WI38 (cell line): ENCODE measurements around the gene CAPZA1.

Source experiments
- H3K4me3 ChIP-seq: 2 replicates; pipeline ENCODE4 v1.5.1; 2011; ENCODE audit warnings: low read depth, mild to moderate bottlenecking, control low read depth, low read length
- CTCF ChIP-seq: IDR thresholded peaks from 2 replicates; pipeline ENCODE4 v1.5.1; 2012; ENCODE audit warnings: low read depth, mild to moderate bottlenecking, control low read depth, low read length

The CAPZA1 gene

DNA sequence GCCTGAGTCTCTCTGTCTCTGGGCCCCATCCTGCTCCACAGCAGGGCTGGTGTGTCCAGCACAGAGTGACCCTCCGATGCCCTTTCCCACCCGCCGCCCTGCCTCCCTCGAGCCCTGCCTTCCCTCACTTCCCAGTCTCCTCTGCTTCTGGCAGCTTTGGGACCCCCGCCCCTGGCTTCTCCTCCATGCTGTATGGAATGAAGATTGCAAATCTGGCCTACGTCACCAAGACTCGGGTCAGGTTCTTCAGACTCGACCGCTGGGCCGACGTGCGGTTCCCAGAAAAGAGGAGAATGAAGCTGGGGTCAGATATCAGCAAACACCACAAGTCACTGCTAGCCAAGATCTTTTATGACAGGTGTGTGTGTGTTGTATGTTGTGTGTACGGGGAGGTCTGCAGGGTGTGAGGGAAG is 69.2 kb downstream of the CAPZA1 start:
- no peak for TF ChIP-seq CTCF
- H3K4me3 ChIP-seq: no peak overlapping the region

GRCh38 chr1:112689196-112689841 is 69.7 kb downstream of the CAPZA1 start:
- H3K4me3 ChIP-seq: no peak overlapping the region
- TF ChIP-seq CTCF: no peak

- no peak for TF ChIP-seq CTCF
- H3K4me3 ChIP-seq: no peak overlapping the region
Observed at GRCh38 chr1:112689842-112690237, 70.2 kb downstream of the CAPZA1 start.

GRCh38 chr1:112692681-112693080 is 73.0 kb downstream of the CAPZA1 start:
- no peak overlapping the region for H3K4me3 ChIP-seq
- no peak for TF ChIP-seq CTCF

DNA sequence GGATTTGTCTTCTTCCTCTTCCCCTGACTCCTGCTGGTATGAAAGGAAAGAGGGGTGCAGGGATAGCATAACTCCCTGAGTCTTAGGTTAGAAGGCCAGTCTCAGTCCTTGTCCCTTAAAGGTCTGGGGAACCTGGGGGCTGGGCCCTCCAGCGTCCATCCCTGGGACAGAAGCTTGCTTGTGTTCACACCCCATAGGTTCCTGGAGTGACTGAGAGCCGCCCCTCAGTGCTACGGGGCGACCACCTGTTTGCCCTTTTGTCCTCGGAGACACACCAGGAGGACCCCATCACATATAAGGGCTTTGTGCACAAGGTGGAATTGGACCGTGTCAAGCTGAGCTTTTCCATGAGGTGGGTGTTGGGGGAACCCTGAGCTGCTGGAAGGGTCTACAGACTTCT is 74.2 kb downstream of the CAPZA1 start:
- TF ChIP-seq CTCF: no peak

GRCh38 chr1:112694363-112694929 is 74.8 kb downstream of the CAPZA1 start:
- H3K4me3 ChIP-seq: no peak overlapping the region
- no peak for TF ChIP-seq CTCF

More for the DNA sequence above, 74.2 kb downstream of the CAPZA1 start:
- no peak overlapping the region for H3K4me3 ChIP-seq

DNA sequence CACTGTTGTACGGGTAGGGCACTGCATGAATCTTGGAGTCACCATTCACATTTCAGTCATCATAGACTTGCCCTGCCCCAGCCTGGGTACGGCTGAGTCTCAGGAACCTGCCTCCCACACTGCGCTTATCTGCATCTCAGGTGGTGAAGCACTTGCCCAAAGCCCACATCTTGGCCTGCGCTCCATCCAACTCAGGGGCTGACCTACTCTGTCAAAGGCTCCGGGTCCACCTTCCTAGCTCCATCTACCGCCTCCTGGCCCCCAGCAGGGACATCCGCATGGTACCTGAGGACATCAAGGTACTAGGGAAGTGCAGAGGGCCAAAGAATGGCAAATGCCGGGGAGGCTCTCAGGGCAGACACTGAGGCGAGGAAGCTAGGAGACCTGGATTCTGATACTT is 75.6 kb downstream of the CAPZA1 start:
- no peak for TF ChIP-seq CTCF
- H3K4me3 ChIP-seq: no peak overlapping the region
